Endothelial cell of umbilical vein (primary cell): ENCODE results near the gene STAT5B. TPM values are rescaled to one million over a fixed set of nuclear protein-coding genes. Genes with fewer than 3 reads are reported as not detected.
"Not testable (repeated sequence)": the region's sequence is repeated elsewhere in the genome, so short reads cannot be mapped to it uniquely, and the experiment has no call there.

Experiments used
- BruUV-seq: library from RNA; stranded (reverse); fragments of 400-500 nt; replicated peaks from 2 replicates; lab custom pipeline; 2021; lab: Mats Ljungman, UMichigan
- CTCF ChIA-PET: fragments of 300-600, 350-600 bp; sonication (Branson Sonifier 250); formaldehyde crosslinking; loops from one replicate; lab custom pipeline; 2021; ENCODE audit warnings: antibody characterized with exemption, inconsistent platforms; lab: Charles Lee
- POLR2A ChIA-PET: fragments of 300-600, 350-600 bp; sonication (Branson Sonifier 250); formaldehyde crosslinking; loops from one replicate; lab custom pipeline; 2021; ENCODE audit warnings: antibody characterized with exemption, inconsistent platforms; lab: Charles Lee
- DNase-seq: peaks from one replicate; pipeline ENCODE4 v3.0.0-alpha.2; 2011; ENCODE audit warnings: low read depth, low spot score
- FAIRE-seq: peaks from 2 replicates; lab custom pipeline; 2011; peaks lifted over from hg19 to GRCh38; lab: Jason Lieb, UNC
- H2AFZ ChIP-seq: 2 replicates; pipeline ENCODE4 v1.6.0; 2012; ENCODE audit warnings: low read depth, low read length, control low read depth, inconsistent platforms
- H3K27ac ChIP-seq: 2 replicates; pipeline ENCODE4 v1.5.1; 2011; ENCODE audit warnings: low read depth, mild to moderate bottlenecking, control low read depth, low read length, moderate library complexity; ENCODE audit not compliant: insufficient read depth
- H3K27me3 ChIP-seq, 2 experiments: 2 replicates each; pipeline versions ENCODE4 v1.6.0 to v1.6.1; 2011; ENCODE audit warnings: low read length in 2 of 2, mixed read lengths in 1 of 2; ENCODE audit not compliant: control insufficient read depth in 2 of 2, insufficient read depth in 2 of 2
- H3K36me3 ChIP-seq, 2 experiments: 2 replicates in 1 of 2; 3 replicates in 1 of 2; pipeline ENCODE4 v1.5.1; 2011; ENCODE audit warnings: low read length in 2 of 2, mild to moderate bottlenecking in 1 of 2, moderate library complexity in 1 of 2; ENCODE audit not compliant: control insufficient read depth in 2 of 2, insufficient read depth in 2 of 2; ENCODE audit errors: extremely low read depth in 1 of 2
- H3K4me1 ChIP-seq: 3 replicates; pipeline ENCODE4 v1.5.1; 2011; ENCODE audit warnings: mild to moderate bottlenecking, low read length; ENCODE audit not compliant: control insufficient read depth, insufficient read depth; ENCODE audit errors: extremely low read depth
- H3K4me2 ChIP-seq: 2 replicates; pipeline ENCODE4 v1.6.1; 2011; ENCODE audit warnings: low read length, control low read depth, mixed read lengths; ENCODE audit not compliant: insufficient read depth
- H3K4me3 ChIP-seq, 3 experiments: fragments of 200-600 bp in 1 of 3; sonication (generic), shearing (Covaris generic) in 1 of 3; replicated peaks in 1 of 3; 2 replicates each; pipeline ENCODE4 v1.5.1; 2011 to 2016; ENCODE audit warnings: control low read depth in 3 of 3, low read length in 3 of 3, mild to moderate bottlenecking in 2 of 3, inconsistent platforms in 1 of 3, low read depth in 1 of 3, moderate library complexity in 1 of 3; ENCODE audit not compliant: insufficient read depth in 1 of 3
- H3K79me2 ChIP-seq: 2 replicates; pipeline ENCODE4 v1.6.0; 2012; ENCODE audit warnings: low read length, inconsistent platforms; ENCODE audit not compliant: control insufficient read depth, insufficient read depth
- H3K9ac ChIP-seq: replicated peaks from 2 replicates; pipeline ENCODE3; 2011; ENCODE audit warnings: low read length, control low read depth; ENCODE audit not compliant: insufficient read depth; ENCODE audit errors: extremely low read depth
- H3K9me1 ChIP-seq: replicated peaks from 3 replicates; pipeline ENCODE4 v1.6.0; 2011; ENCODE audit warnings: mild to moderate bottlenecking, low read length; ENCODE audit not compliant: control insufficient read depth, insufficient read depth; ENCODE audit errors: extremely low read depth
- H3K9me3 ChIP-seq: replicated peaks from 2 replicates; pipeline ENCODE4 v1.5.1; 2012; ENCODE audit warnings: low read length, inconsistent platforms; ENCODE audit not compliant: control insufficient read depth, insufficient read depth
- H4K20me1 ChIP-seq: replicated peaks from 2 replicates; pipeline ENCODE3; 2011; ENCODE audit warnings: mild to moderate bottlenecking, low read length; ENCODE audit not compliant: control insufficient read depth, insufficient read depth; ENCODE audit errors: extremely low read depth
- CTCF ChIP-seq, 2 donors: IDR thresholded peaks; 1 replicate in 1 of 2; 2 replicates in 1 of 2; pipeline ENCODE4 v1.5.1; 2011; ENCODE audit warnings: low read length in 2 of 2, mild to moderate bottlenecking in 2 of 2, moderate library complexity in 2 of 2, control low read depth in 1 of 2, inconsistent platforms in 1 of 2, low read depth in 1 of 2; ENCODE audit not compliant: insufficient read depth in 1 of 2; ENCODE audit errors: extremely low read depth in 1 of 2
- EZH2 ChIP-seq: IDR thresholded peaks from 2 replicates; pipeline ENCODE4 v1.6.1; 2012; ENCODE audit warnings: borderline replicate concordance, low read depth, mild to moderate bottlenecking, moderate library complexity, low read length, inconsistent platforms; ENCODE audit not compliant: severe bottlenecking
- FOS ChIP-seq: IDR thresholded peaks from 2 replicates; pipeline ENCODE4 v1.6.1; 2011; ENCODE audit warnings: mild to moderate bottlenecking, low read length, moderate library complexity, borderline replicate concordance; ENCODE audit not compliant: insufficient read depth
- GATA2 ChIP-seq: IDR thresholded peaks from 2 replicates; pipeline ENCODE4 v1.7.0; 2011; ENCODE audit warnings: low read depth, mild to moderate bottlenecking, moderate library complexity, mixed read lengths, low read length; ENCODE audit not compliant: insufficient read length, insufficient read depth
- JUN ChIP-seq: IDR thresholded peaks from 2 replicates; pipeline ENCODE4 v1.6.1; 2011; ENCODE audit warnings: borderline replicate concordance, low read depth; ENCODE audit not compliant: insufficient read length, insufficient read depth
- MAX ChIP-seq: IDR thresholded peaks from 2 replicates; pipeline ENCODE4 v1.6.1; 2011; ENCODE audit not compliant: insufficient read depth, insufficient read length
- MYC ChIP-seq: IDR thresholded peaks from one replicate; pipeline ENCODE4 v1.6.1; 2011; ENCODE audit warnings: mild to moderate bottlenecking, low read depth, low read length
- POLR2A ChIP-seq: IDR thresholded peaks from 2 replicates; pipeline ENCODE4 v1.6.1; 2012; ENCODE audit warnings: low read depth, mild to moderate bottlenecking, control low read depth, low read length
- POLR2AphosphoS5 ChIP-seq: IDR thresholded peaks from 2 replicates; pipeline ENCODE4 v1.6.1; 2012; ENCODE audit warnings: low read depth, mild to moderate bottlenecking, control low read depth, low read length, moderate library complexity; ENCODE audit not compliant: insufficient read depth
- dilution Hi-C: fragments of 300-500 bp; cut with MboI; formaldehyde crosslinking; loops from one replicate; pipeline ENCODE4 v1.15.0; 2019; ENCODE audit warnings: low sequenced_read_pairs; ENCODE audit not compliant: extremely low pct_ligation_motif_present
- intact Hi-C: fragments of 100-400 bp; cut with micrococcal nuclease; formaldehyde crosslinking; loops from one replicate; pipeline ENCODE4 v1.10.0; 2022
- polyA plus RNA-seq, 4 experiments: library from polyadenylated mRNA; depleted of rRNA in 3 of 4; stranded (reverse) in 3 of 4; unstranded in 1 of 4; fragments of >200 nt; gene quantifications; 2 replicates each; pipeline versions ENCODE4 v1.2.1 to v1.2.3, GENCODE V29; 2011 to 2012; ENCODE audit warnings: missing spikeins in 1 of 4
- total RNA-seq: library from RNA; stranded (reverse); gene quantifications from 2 replicates; pipeline ENCODE4 v1.2.3, GENCODE V29; 2021

The STAT5B gene
- total and polyA plus RNA-seq, 2 donors (not counting 3 experiments of a cell fraction or from before 2014, with no cell fraction given), result 43.3 to 53.7 TPM

- ChIA-PET POLR2A (interaction anchor here (0.7 to 1.8 kb wide), 2 partner anchors 199 to 230 kb away, joined by 5 to 8 read pairs; no protein-coding TSS in a partner anchor), CTCF (interaction anchor here (0.7 to 15.7 kb wide), 9 partner anchors 9 to 246 kb away, joined by 3 to 190 read pairs (median 25); no protein-coding TSS in a partner anchor)
- BruUV-seq, result no TSS peak
- H3K9ac ChIP-seq, result peak overlapping the region; percentile 25
- dilution Hi-C loops (no loop called here), intact Hi-C loops (loop anchor here (2.0 to 5.0 kb wide), 2 partner anchors 45 to 356 kb away; partner anchors contain the start of genes PLEKHH3 and STAT5B)
- no peaks in the 10 kb centered on the region for H3K9me3 ChIP-seq
- peaks cover 5% of the 10 kb centered on the region for H3K79me2 ChIP-seq
- peaks cover 19 to 30% of the 10 kb centered on the region in 2 experiments for H3K36me3 ChIP-seq
- no peak for FAIRE-seq
- H3K4me2 ChIP-seq, result no peak overlapping the region
- H3K4me3 ChIP-seq, result no peak overlapping the region
- no peak for TF ChIP-seq CTCF (IDR thresholded peaks at IDR 0.05; ENCODE audit: extremely low read depth in 1 of 2, insufficient read depth in 1 of 2, low read depth in 1 of 2, low read length in 2 of 2)
- TF ChIP-seq MYC, result no peak
- TF ChIP-seq GATA2, result no peak
- no peak for TF ChIP-seq MAX
- no peak for TF ChIP-seq JUN
- TF ChIP-seq POLR2AphosphoS5, result no peak
- TF ChIP-seq POLR2A, result no peak
- TF ChIP-seq EZH2, result no peak
- no peak for TF ChIP-seq FOS
- peaks cover 45% of the 10 kb centered on the region for H3K4me1 ChIP-seq
- H3K27ac ChIP-seq, result peak overlapping the region; percentile 97
- no peaks in the 10 kb centered on the region for H3K9me1 ChIP-seq
- no peaks in the 10 kb centered on the region for H4K20me1 ChIP-seq
- no peaks in the 10 kb centered on the region for H3K27me3 ChIP-seq
- no peak overlapping the region for H2AFZ ChIP-seq
- DNase-seq, result no peak
Measured at GRCh38 chr17:42321555-42321954, 45.4 kb upstream of the STAT5B start.

GRCh38 chr17:42317967-42318366 is 41.8 kb upstream of the STAT5B start:
- H3K4me2 ChIP-seq, H4K20me1 ChIP-seq, dilution Hi-C loops, H3K27ac ChIP-seq, H3K79me2 ChIP-seq, H3K9me3 ChIP-seq, DNase-seq, H3K27me3 ChIP-seq, intact Hi-C loops, H2AFZ ChIP-seq, H3K9me1 ChIP-seq, H3K9ac ChIP-seq, BruUV-seq, H3K4me3 ChIP-seq: not testable (repeated sequence)
- H3K4me1 ChIP-seq, result peaks cover 75% of the 10 kb centered on the region
- FAIRE-seq, result peak; percentile 18
- CTCF ChIA-PET, result interaction anchor here (1.2 to 15.7 kb wide), 3 partner anchors 96 to 208 kb away, joined by 6 to 190 read pairs (median 94); no protein-coding TSS in a partner anchor
- POLR2A ChIA-PET, result interaction anchor here (1.2 kb wide), 1 partner anchor 202 kb away, joined by 4 read pairs; no protein-coding TSS in a partner anchor
- H3K36me3 ChIP-seq, result peaks cover 11 to 15% of the 10 kb centered on the region in 2 experiments
